Measurements from ENCODE around the gene OCRL.

DNA sequence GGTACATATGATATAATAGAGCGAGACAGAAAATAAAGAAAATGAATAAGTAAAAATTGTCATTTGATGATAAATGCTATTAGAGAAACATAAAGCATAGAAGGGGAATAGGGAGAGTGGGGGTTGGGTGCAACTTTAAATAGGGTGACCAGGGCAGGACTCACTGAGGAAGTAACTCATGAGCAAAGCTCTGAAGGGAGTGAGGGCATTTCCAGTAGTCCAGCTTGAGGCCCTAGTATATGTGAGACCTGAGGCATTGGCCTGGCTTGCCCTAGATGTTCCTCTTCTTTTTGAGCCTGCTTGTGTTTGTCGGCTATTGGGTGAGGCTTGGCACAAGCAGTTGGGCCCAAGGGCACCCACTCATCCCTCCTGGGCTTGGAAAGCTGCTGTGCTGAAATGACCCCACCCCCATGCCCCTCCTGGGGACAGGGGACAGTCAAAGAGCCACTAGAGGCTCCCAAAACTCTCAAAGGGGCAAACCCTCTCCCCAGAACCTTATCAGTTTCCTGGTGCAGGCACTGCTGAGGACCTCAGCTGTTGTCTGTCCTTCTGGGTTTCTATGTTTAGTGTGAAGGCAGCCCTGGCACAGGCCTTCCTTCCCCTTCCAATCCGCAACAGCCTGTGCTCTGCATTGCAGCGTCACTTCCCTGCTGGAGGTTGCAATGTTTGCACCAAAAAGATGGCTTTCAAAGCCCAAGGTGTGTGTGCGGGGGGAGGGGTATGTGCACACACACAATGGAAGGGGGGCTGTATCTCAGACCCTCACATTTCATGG is 74.6 kb downstream of the OCRL start:
- TF ChIP-seq, protein P1, sequence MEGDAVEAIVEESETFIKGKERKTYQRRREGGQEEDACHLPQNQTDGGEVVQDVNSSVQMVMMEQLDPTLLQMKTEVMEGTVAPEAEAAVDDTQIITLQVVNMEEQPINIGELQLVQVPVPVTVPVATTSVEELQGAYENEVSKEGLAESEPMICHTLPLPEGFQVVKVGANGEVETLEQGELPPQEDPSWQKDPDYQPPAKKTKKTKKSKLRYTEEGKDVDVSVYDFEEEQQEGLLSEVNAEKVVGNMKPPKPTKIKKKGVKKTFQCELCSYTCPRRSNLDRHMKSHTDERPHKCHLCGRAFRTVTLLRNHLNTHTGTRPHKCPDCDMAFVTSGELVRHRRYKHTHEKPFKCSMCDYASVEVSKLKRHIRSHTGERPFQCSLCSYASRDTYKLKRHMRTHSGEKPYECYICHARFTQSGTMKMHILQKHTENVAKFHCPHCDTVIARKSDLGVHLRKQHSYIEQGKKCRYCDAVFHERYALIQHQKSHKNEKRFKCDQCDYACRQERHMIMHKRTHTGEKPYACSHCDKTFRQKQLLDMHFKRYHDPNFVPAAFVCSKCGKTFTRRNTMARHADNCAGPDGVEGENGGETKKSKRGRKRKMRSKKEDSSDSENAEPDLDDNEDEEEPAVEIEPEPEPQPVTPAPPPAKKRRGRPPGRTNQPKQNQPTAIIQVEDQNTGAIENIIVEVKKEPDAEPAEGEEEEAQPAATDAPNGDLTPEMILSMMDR (IDR thresholded peaks at IDR 0.05; ENCODE audit: insufficient read depth, low read length, poor library complexity, severe bottlenecking) = no peak
- no peak for TF ChIP-seq EZH2phosphoT487 (conservative IDR thresholded peaks at IDR 0.05; ENCODE audit: low read length)
